Heart right ventricle (tissue), 16 donors: ENCODE measurements around the gene ILK. TPM values are rescaled to one million over a fixed set of nuclear protein-coding genes. Genes with fewer than 3 reads are reported as not detected.
A peak's percentile ranks its signal among the peaks of the same experiment; 100 is the strongest.

ENCODE experiments used
- ATAC-seq, 8 donors: fragments of 200-7000 bp; cut with Tn5 transposase; one replicate each; pipeline ENCODE4 v1.9.1; 2020; ENCODE audit warnings: mild to moderate bottlenecking in 8 of 8, moderate library complexity in 8 of 8, moderate number of reproducible peaks in 1 of 8
- DNase-seq, 2 donors: peaks; one replicate each; pipeline ENCODE4 v3.0.0-alpha.2; 2020
- H3K27ac ChIP-seq, 10 donors: fragments of 200-600 bp; sonication (generic) in 2 of 10; one replicate each; pipeline versions ENCODE4 v1.5.0 to v1.8.0; 2020 to 2022; ENCODE audit warnings: mild to moderate bottlenecking in 3 of 10
- H3K27me3 ChIP-seq, 7 donors: fragments of 200-600 bp; one replicate each; pipeline ENCODE4 v1.8.0; 2021 to 2022; ENCODE audit warnings: mild to moderate bottlenecking in 2 of 7
- H3K36me3 ChIP-seq, 9 donors: fragments of 200-600 bp; sonication (generic) in 1 of 9; one replicate each; pipeline versions ENCODE4 v1.5.0 to v1.8.0; 2020 to 2022; ENCODE audit warnings: mild to moderate bottlenecking in 2 of 9
- H3K4me1 ChIP-seq, 9 donors: fragments of 200-600 bp; sonication (generic) in 1 of 9; one replicate each; pipeline versions ENCODE4 v1.5.0 to v1.8.0; 2020 to 2022; ENCODE audit warnings: mild to moderate bottlenecking in 4 of 9
- H3K4me3 ChIP-seq, 10 donors: fragments of 200-600 bp; sonication (generic) in 2 of 10; one replicate each; pipeline versions ENCODE4 v1.5.0 to v1.8.0; 2020 to 2022; ENCODE audit warnings: mild to moderate bottlenecking in 7 of 10, moderate library complexity in 2 of 10
- H3K9me3 ChIP-seq, 11 donors: fragments of 200-600 bp in 10 of 11; sonication (generic) in 2 of 11; one replicate each; pipeline versions ENCODE4 v1.5.0 to v1.8.0; 2013 to 2022; ENCODE audit warnings: mild to moderate bottlenecking in 2 of 11, control low read depth in 1 of 11, moderate library complexity in 1 of 11
- WGBS, 2 donors: extraction: QIAGEN DNeasy Blood & Tissue Kit; methylation state at CpG; one replicate each; pipeline ENCODE4 v1.1.7; 2013; ENCODE audit warnings: inconsistent platforms in 1 of 2; 5-methylcytosine and 5-hydroxymethylcytosine counted together
- intact Hi-C, 10 donors: fragments of 100-400 bp; cut with DNase I; formaldehyde crosslinking; loops; one replicate each; pipeline versions ENCODE4 v1.11.1 to v1.14.2; 2022
- polyA plus RNA-seq, 2 donors: library from polyadenylated mRNA; stranded (reverse); fragments of 200-250 nt; gene quantifications; one replicate each; pipeline ENCODE4 v1.2.3, GENCODE V29; 2013
- total RNA-seq, 10 donors: library from RNA; stranded (reverse); fragmentation: NEBNext Ultra II Directional in 3 of 10; extraction: Animal tissue kit (Norgen Biotek cat#: 25700) in 3 of 10; gene quantifications; one replicate each; pipeline versions ENCODE4 v1.2.1 to v1.2.4, GENCODE V29; 2021 to 2023
- TF ChIP-seq, protein P1 (sequence below), 9 donors: fragments of 200-600 bp; sonication (generic) in 2 of 9; IDR thresholded peaks; one replicate each; pipeline versions ENCODE4 v1.5.0 to v1.8.0; 2021 to 2022; ENCODE audit warnings: antibody characterized with exemption in 9 of 9, mild to moderate bottlenecking in 5 of 9, moderate library complexity in 1 of 9
- donor health status: Arrhythmogenic right ventricular cardiomyopathy.
- donor health status: ischemic (EF 13 %, LVEDD 7.1; RV severe dilation, severe dysfunction).
- donor health status: healthy with polysubstance abuse.
- donor health status: DM: no; HTN: yes; CAD: no.
- donor health status: DM: no; HTN: no; CAD: no.
- donor health status: ischemic (EF 25% LVEDD 6.9; RV normal size, moderate dysfunction).
- donor health status: ischemic (EF 25% LVEDD 5.7; RV mildly dilated, moderate dysfunction).
- donor health status: healthy.
- donor health status: DM: yes; HTN: yes; CAD: no.
- donor health status: Ischemic cardiomyopathy.
- donor health status: ischemic (EF 35%, LVEDD 5.7; RV mildly dilated, moderate dysfunction).
- donor health status: nonischemic (EF 11% LVEDD 7.7; RV severe dilation, severe dysfunction).
- donor health status: DM: yes; HTN: yes; CAD: no.
- donor health status: PGD.
- donor health status: ischemic (EF 29% LVEDD 5.4; RV normal size, mild dysfunction).
- donor health status: nonischemic (EF 23%, LVEDD 6.1; RV moderate dilation, normal function).

ILK gene
- total and polyA plus RNA-seq, 12 donors = 150 to 247 (median 214) TPM

- intact Hi-C loops = loop anchor here in 1 of 10 donors (5.0 kb wide), 1 partner anchor 40 kb away; the partner anchor contains the start of gene TAF10
- WGBS, 2 donors = 50 to 62% methylated on average over 3 of the region's 3 CpGs
- no peak for ATAC-seq
Measured at GRCh38 chr11:6652182-6652581, 48.6 kb downstream of the ILK start.

DNA sequence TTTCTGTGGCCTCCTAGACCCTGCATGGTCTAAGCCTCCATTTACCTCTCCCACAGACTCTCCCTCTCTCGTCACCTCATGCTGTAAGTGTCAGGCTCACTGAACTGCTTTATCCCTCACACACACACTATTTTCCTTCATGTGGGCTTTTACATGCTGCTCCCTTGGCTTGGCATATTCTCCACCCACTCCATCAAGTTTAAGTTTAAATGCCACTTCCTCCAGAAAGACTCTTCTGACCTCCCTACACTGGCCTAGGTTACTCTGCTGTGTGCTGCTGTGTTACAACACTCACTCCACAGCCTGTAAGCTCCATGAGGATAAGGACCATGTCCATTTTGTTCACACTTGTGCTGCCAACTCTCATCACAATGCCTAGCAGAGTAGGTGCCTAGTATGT is 49.5 kb downstream of the ILK start:
- intact Hi-C loops = loop anchor here in 1 of 10 donors (5.0 kb wide), 1 partner anchor 41 kb away; the partner anchor contains the start of gene TAF10
- no peak for DNase-seq
- Histone ChIP-seq H3K4me1 (peaks cover 8 to 79% (median 32%) of the 10 kb centered on the region in 9 donors), H3K4me3 (no peak overlapping the region), H3K36me3 (no peaks in the 10 kb centered on the region), H3K27ac (peak overlapping the region in 3 of 10 donors; percentile 2 to 94 (median 18)), H3K27me3 (peaks cover 0 to 24% (median 0%) of the 10 kb centered on the region in 7 donors), H3K9me3 (no peaks in the 10 kb centered on the region)
- ATAC-seq = no peak
- WGBS, 2 donors = 90 to 96% methylated on average over 1 of the region's 1 CpG
- TF ChIP-seq, protein P1, sequence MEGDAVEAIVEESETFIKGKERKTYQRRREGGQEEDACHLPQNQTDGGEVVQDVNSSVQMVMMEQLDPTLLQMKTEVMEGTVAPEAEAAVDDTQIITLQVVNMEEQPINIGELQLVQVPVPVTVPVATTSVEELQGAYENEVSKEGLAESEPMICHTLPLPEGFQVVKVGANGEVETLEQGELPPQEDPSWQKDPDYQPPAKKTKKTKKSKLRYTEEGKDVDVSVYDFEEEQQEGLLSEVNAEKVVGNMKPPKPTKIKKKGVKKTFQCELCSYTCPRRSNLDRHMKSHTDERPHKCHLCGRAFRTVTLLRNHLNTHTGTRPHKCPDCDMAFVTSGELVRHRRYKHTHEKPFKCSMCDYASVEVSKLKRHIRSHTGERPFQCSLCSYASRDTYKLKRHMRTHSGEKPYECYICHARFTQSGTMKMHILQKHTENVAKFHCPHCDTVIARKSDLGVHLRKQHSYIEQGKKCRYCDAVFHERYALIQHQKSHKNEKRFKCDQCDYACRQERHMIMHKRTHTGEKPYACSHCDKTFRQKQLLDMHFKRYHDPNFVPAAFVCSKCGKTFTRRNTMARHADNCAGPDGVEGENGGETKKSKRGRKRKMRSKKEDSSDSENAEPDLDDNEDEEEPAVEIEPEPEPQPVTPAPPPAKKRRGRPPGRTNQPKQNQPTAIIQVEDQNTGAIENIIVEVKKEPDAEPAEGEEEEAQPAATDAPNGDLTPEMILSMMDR (IDR thresholded peaks at IDR 0.05) = no peak

More at GRCh38 chr11:6652182-6652581, 48.6 kb downstream of the ILK start:
- H3K4me1 ChIP-seq = peaks cover 9 to 79% (median 41%) of the 10 kb centered on the region in 9 donors
- H3K4me3 ChIP-seq = no peak overlapping the region
- TF ChIP-seq, protein P1 (IDR thresholded peaks at IDR 0.05) = no peak
- no peaks in the 10 kb centered on the region for H3K36me3 ChIP-seq
- H3K9me3 ChIP-seq = no peaks in the 10 kb centered on the region
- peak overlapping the region in 2 of 10 donors; percentile 18 to 94 for H3K27ac ChIP-seq
- no peak for DNase-seq
- peaks cover 0 to 21% (median 0%) of the 10 kb centered on the region in 7 donors for H3K27me3 ChIP-seq

DNA sequence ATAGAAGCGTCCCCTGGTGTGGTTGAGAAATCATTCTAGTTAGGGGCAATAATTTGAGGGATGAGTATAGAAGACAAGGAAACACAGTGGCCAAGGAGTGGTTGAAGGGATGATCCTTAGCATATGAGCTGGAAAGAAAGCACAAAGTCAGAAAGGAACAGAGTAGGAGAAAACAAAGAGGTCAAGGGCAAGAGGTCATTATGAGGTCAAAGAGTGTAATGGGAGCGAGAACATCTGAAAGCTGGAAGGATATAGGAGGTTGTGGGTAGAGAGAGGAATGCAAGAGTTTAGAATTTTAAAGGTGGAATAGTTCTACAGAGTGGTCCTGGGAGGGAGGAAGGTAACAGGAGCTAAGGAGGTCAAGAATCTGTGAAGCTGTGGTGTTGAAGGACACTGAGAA is 50.1 kb downstream of the ILK start:
- TF ChIP-seq, protein P1 (IDR thresholded peaks at IDR 0.05) = no peak
- peaks cover 0 to 24% (median 0%) of the 10 kb centered on the region in 7 donors for H3K27me3 ChIP-seq
- WGBS, 2 donors = 92 to 93% methylated on average over 2 of the region's 2 CpGs
- intact Hi-C loops = loop anchor here in 1 of 10 donors (5.0 kb wide), 1 partner anchor 41 kb away; the partner anchor contains the start of gene TAF10
- H3K9me3 ChIP-seq = no peaks in the 10 kb centered on the region
- peaks cover 8 to 74% (median 26%) of the 10 kb centered on the region in 9 donors for H3K4me1 ChIP-seq
- H3K27ac ChIP-seq = peak overlapping the region in 1 of 10 donors; percentile 91
- ATAC-seq (no peak), DNase-seq (no peak)
- no peaks in the 10 kb centered on the region for H3K36me3 ChIP-seq
- no peak overlapping the region for H3K4me3 ChIP-seq

GRCh38 chr11:6654281-6655019 is 50.9 kb downstream of the ILK start:
- H3K4me3 ChIP-seq = peak overlapping the region in 9 of 10 donors; percentile 40 to 61 (median 57)
- H3K4me1 ChIP-seq = peaks cover 8 to 67% (median 21%) of the 10 kb centered on the region in 9 donors
- TF ChIP-seq, protein P1 (IDR thresholded peaks at IDR 0.05) = no peak
- H3K9me3 ChIP-seq = no peaks in the 10 kb centered on the region
- intact Hi-C loops = loop anchor here in 1 of 10 donors (5.0 kb wide), 1 partner anchor 42 kb away; the partner anchor contains the start of gene TAF10
- H3K27me3 ChIP-seq = peaks cover 0 to 24% (median 0%) of the 10 kb centered on the region in 7 donors
- peak; percentile 47 to 59 for DNase-seq
- H3K27ac ChIP-seq = peak overlapping the region; percentile 33 to 91 (median 81)
- 30 to 33% methylated on average over 9 of the region's 9 CpGs for WGBS, 2 donors
- no peaks in the 10 kb centered on the region for H3K36me3 ChIP-seq
- peak; percentile 40 to 69 (median 54) for ATAC-seq
